Ovary (tissue), 9 donors: ENCODE measurements around the gene FAM13A. TPM values are rescaled to one million over a fixed set of nuclear protein-coding genes. Genes with fewer than 3 reads are reported as not detected.
A peak's percentile ranks its signal among the peaks of the same experiment; 100 is the strongest.

ENCODE experiments used
- DNase-seq, 5 donors: peaks; one replicate each; pipeline ENCODE4 v3.0.0-alpha.2; 2019 to 2020
- H3K27ac ChIP-seq, 2 donors: fragments of 200-600 bp; one replicate each; pipeline versions ENCODE4 v1.5.1 to v1.8.0; 2019 to 2022
- H3K27me3 ChIP-seq: fragments of 200-600 bp; one replicate; pipeline ENCODE4 v1.8.0; 2022
- H3K36me3 ChIP-seq: fragments of 200-600 bp; sonication (generic); one replicate; pipeline ENCODE4 v1.5.1; 2019
- H3K4me1 ChIP-seq: one replicate; pipeline ENCODE4 v1.8.1; 2013; ENCODE audit warnings: mild to moderate bottlenecking, moderate library complexity; ENCODE audit not compliant: insufficient read depth
- H3K4me3 ChIP-seq: fragments of 200-600 bp; sonication (generic); one replicate; pipeline ENCODE4 v1.5.1; 2017
- H3K9me3 ChIP-seq, 2 donors: fragments of 200-600 bp in 1 of 2; sonication (generic) in 1 of 2; one replicate each; pipeline versions ENCODE4 v1.5.1 to v1.8.1; 2013 to 2019; ENCODE audit warnings: mild to moderate bottlenecking in 1 of 2, moderate library complexity in 1 of 2
- EP300 ChIP-seq: sonication (generic); formaldehyde crosslinking; IDR thresholded peaks from one replicate; pipeline ENCODE4 v1.6.1; 2017; ENCODE audit warnings: antibody characterized with exemption
- POLR2A ChIP-seq: fragments of 450-650 bp; IDR thresholded peaks from one replicate; pipeline ENCODE4 v1.6.1; 2017; ENCODE audit warnings: antibody characterized with exemption, mild to moderate bottlenecking, moderate library complexity
- WGBS, 3 donors: extraction: QIAGEN DNeasy Blood & Tissue Kit in 1 of 3; methylation state at CpG; one replicate each; pipeline versions ENCODE4 v1.1.5 to v1.1.7; 2013 to 2017; 5-methylcytosine and 5-hydroxymethylcytosine counted together
- intact Hi-C, 4 donors: fragments of 100-400 bp; cut with DNase I; formaldehyde crosslinking; loops; one replicate each; pipeline versions ENCODE4 v1.11.0 to v1.15.1; 2022 to 2023
- polyA plus RNA-seq, 2 donors: library from polyadenylated mRNA; stranded (reverse); fragments of 200-250 nt in 1 of 2; fragments of 350-450 nt in 1 of 2; fragmentation: Illumina TruSeq in 1 of 2; extraction: RNeasy Lipid Tissue Mini Kit (QIAGEN cat#74804) in 1 of 2; gene quantifications; one replicate each; pipeline ENCODE4 v1.2.3, GENCODE V29; 2013 to 2014
- total RNA-seq, 7 donors: library from RNA; depleted of rRNA in 2 of 7; stranded (reverse); fragments of >200 nt in 2 of 7; fragmentation: NEBNext Ultra II Directional in 3 of 7; extraction: Animal tissue kit (Norgen Biotek cat#: 25700) in 3 of 7; gene quantifications; one replicate each; pipeline versions ENCODE4 v1.1.0 to v1.2.4, GENCODE V29; 2016 to 2023
- TF ChIP-seq, protein P1 (sequence below), 3 donors: fragments of 450-650 bp in 2 of 3; fragments of 200-600 bp in 1 of 3; IDR thresholded peaks; one replicate each; pipeline versions ENCODE4 v1.5.1 to v1.8.0; 2016 to 2022; ENCODE audit warnings: antibody characterized with exemption in 3 of 3, mild to moderate bottlenecking in 1 of 3
- donor health status: DM: no; HTN: no; CAD: no; lungs with moderate emphysema.
- donor health status: DM: no; HTN: no; CAD: no.
- donor health status: Bipolar disorder and iron deficiency.
- donor health status: DM: yes; HTN: yes; CAD: no.
- donor health status: DM: no; HTN: no; CAD: no.
- donor health status: DM: yes; HTN: yes; CAD: no.

Gene FAM13A
- total and polyA plus RNA-seq, 9 donors = 16.7 to 51.8 (median 38.0) TPM

DNA sequence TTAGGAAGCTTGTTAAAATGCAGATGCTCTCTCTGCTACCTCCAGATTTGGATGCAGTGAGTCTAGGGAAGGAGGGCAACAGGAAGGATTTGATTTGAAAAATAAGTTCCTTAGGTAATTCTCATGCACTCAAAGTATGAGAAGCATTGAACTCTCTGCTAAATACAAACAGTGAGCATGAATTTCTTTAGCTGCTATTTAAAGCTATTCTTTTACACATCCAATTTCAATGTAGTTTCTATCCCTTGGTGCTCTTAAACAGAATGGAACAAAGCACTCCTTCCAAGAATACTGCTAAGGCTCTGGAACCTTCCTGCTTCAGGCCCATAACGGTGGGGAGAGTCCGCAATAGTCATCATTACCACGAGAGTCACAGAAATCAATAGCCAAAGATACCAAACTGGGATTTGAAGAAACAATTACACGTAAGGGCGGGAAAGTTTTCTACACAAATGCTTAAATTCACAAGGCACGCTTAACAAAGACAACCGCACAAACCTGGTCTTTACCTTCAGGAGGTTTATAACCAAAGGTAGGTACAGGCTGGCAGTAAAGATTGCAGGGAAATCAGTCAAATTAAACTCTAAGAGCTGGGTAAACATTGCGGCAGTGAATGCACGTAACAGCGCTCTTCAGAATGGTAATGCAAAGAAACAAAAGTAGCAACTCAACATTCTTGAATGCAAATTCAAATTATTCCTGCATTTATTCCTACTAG, 236.1 kb downstream of the FAM13A start:
- Histone ChIP-seq H3K9me3 (no peaks in the 10 kb centered on the region), H3K4me3 (peak overlapping the region; percentile 51), H3K4me1 (no peaks in the 10 kb centered on the region), H3K36me3 (no peaks in the 10 kb centered on the region), H3K27me3 (no peaks in the 10 kb centered on the region), H3K27ac (peak overlapping the region; percentile 11 to 17)
- DNase-seq = no peak
- TF ChIP-seq, protein P1, sequence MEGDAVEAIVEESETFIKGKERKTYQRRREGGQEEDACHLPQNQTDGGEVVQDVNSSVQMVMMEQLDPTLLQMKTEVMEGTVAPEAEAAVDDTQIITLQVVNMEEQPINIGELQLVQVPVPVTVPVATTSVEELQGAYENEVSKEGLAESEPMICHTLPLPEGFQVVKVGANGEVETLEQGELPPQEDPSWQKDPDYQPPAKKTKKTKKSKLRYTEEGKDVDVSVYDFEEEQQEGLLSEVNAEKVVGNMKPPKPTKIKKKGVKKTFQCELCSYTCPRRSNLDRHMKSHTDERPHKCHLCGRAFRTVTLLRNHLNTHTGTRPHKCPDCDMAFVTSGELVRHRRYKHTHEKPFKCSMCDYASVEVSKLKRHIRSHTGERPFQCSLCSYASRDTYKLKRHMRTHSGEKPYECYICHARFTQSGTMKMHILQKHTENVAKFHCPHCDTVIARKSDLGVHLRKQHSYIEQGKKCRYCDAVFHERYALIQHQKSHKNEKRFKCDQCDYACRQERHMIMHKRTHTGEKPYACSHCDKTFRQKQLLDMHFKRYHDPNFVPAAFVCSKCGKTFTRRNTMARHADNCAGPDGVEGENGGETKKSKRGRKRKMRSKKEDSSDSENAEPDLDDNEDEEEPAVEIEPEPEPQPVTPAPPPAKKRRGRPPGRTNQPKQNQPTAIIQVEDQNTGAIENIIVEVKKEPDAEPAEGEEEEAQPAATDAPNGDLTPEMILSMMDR (IDR thresholded peaks at IDR 0.05) = no peak
- TF ChIP-seq POLR2A (no peak), EP300 (no peak)
- intact Hi-C loops = loop anchor here in 1 of 4 donors (5.0 to 10.0 kb wide), 2 partner anchors 116 to 201 kb away; no protein-coding TSS in a partner anchor
- 20 to 39% (median 22%) methylated on average over 10 of the region's 10 CpGs for WGBS, 3 donors

DNA sequence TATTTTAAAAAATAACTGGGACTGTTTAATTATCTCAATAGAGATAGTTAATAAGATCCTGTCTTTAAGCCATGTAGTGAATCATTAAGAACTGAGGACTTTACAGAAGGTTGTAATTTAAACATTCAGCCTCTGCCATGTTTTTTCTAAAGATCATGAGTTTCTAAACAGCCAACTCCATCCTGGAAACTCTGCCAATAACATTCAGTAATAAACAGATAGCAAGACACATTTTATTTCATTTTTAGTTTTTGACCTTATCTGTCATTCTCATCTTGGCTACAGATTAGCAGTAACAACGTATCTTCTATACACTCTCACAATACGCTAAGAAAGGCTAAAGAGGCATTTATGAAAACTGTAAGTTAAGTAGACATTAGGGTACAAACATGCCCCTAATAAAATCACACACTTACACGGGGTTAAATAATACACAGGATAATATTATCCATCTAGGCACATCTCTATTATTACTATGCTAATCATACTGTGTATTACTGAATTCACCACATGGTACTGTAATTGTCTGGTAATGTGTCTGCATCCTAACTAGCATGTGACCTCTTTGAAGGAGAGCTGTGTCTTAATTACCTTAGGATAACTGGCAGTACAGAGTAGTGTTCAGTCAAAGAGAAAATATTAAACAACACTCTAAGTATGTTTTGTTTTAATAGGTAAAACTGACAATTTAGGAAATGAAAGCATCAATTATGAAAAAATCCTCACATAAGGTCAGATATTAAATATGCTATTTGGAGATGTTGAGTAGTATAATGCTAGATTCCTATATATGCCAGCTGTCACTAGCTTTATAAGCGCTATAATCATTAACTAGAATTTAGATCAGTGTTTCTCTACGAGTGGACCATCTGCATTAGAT, 236.9 kb downstream of the FAM13A start:
- Histone ChIP-seq H3K4me3 (peak overlapping the region; percentile 51), H3K27ac (peak overlapping the region in 1 of 2 donors; percentile 11)
- no peak for DNase-seq

DNA sequence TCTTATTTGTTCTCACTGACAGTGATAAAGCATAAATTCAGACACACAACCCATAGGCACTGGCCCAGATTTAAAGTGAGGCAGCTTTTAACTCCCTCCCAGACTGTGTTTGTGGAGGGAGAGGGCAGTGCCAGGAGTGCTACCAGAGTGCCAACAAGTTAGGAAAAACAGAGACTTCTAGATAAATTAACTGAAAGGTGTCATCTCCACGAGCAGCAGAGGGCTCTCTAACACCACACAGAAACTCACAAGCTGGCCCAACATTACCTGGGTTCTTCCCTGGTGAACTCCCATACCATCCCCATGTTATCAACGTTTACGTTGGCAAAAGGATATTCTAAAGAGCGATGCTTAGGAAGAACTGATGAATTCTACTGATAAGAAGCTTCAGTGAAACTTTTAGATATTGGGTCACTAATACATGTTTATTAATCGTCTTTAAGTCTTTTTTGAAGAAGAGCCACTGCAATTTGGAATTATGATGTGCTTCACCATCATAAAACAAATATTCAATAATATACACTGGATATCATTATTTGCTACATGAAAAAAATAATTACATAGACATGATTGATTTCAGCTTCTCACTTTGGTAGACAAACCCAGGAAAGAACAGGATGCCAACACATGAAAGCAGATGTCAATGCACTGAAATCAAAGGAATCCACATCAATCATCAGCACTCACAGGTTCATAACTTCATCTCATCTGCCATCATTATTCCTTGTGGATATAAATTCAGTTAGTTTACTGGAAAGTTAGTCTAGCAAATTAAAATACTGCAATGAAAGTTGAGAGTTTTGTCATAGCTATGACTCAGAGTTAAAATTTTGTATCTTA, 238.1 kb downstream of the FAM13A start:
- no peak overlapping the region for H3K4me3 ChIP-seq
- H3K27me3 ChIP-seq = no peaks in the 10 kb centered on the region
- peaks cover 7% of the 10 kb centered on the region for H3K4me1 ChIP-seq
- H3K27ac ChIP-seq = no peak overlapping the region
- TF ChIP-seq POLR2A = no peak
- TF ChIP-seq, protein P1 (IDR thresholded peaks at IDR 0.05) = peak; percentile 43 to 54 (median 52)
- H3K36me3 ChIP-seq = no peaks in the 10 kb centered on the region
- no peaks in the 10 kb centered on the region for H3K9me3 ChIP-seq
- 38 to 48% (median 47%) methylated on average over 5 of the region's 5 CpGs for WGBS, 3 donors
- DNase-seq = peak; percentile 34 to 58 (median 44)
- intact Hi-C loops = loop anchor here in 2 of 4 donors (2.0 to 10.0 kb wide), 3 partner anchors 114 to 206 kb away; no protein-coding TSS in a partner anchor

More for the DNA sequence above, 236.9 kb downstream of the FAM13A start:
- Histone ChIP-seq H3K9me3 (no peaks in the 10 kb centered on the region), H3K4me1 (no peaks in the 10 kb centered on the region), H3K36me3 (no peaks in the 10 kb centered on the region), H3K27me3 (no peaks in the 10 kb centered on the region)
- TF ChIP-seq EP300 (no peak), POLR2A (no peak)
- TF ChIP-seq, protein P1 (IDR thresholded peaks at IDR 0.05) = no peak
- intact Hi-C loops = loop anchor here in 3 of 4 donors (2.0 to 10.0 kb wide), 4 partner anchors 115 to 205 kb away; no protein-coding TSS in a partner anchor
- WGBS, 3 donors = 33 to 50% (median 40%) methylated on average over 5 of the region's 5 CpGs

DNA sequence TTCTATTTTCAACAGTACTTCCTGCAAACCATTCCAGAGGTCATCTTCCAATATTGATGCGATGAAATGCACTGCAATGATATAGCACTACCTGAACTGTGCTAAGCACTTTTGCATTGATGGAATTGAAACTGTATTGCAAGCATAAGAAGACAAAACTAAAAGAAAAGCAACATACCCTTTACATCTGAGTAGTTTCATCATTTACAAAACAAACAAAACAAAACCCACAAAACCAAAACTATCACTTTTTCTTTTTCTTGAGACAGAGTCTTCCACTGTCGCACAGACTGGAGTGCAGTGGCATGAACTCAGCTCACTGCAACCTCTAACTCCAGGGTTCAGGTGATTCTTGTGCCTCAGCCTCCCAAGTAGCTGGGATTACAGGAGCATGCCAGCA, 239.2 kb downstream of the FAM13A start:
- no peak for DNase-seq
- Histone ChIP-seq H3K27ac (no peak overlapping the region), H3K27me3 (no peaks in the 10 kb centered on the region), H3K4me3 (no peak overlapping the region), H3K4me1 (peaks cover 7% of the 10 kb centered on the region), H3K36me3 (no peaks in the 10 kb centered on the region), H3K9me3 (no peaks in the 10 kb centered on the region)
- 60 to 91% (median 81%) methylated on average over 2 of the region's 2 CpGs for WGBS, 3 donors
- intact Hi-C loops = loop anchor here in 2 of 4 donors (2.0 to 10.0 kb wide), 3 partner anchors 113 to 207 kb away; no protein-coding TSS in a partner anchor
- TF ChIP-seq, protein P1 (IDR thresholded peaks at IDR 0.05) = no peak
- TF ChIP-seq EP300 (no peak), POLR2A (no peak)
